GM10847 (cell line): Measurements from ENCODE around the gene CALHM3.

Source experiments
- POLR2A ChIP-seq: IDR thresholded peaks from 2 replicates; pipeline ENCODE4 v1.6.1; 2011; ENCODE audit not compliant: insufficient read length; ENCODE audit errors: extremely low read depth

The CALHM3 gene

GRCh38 chr10:103490986-103491314 is 11.9 kb upstream of the CALHM3 start:
- no peak for TF ChIP-seq POLR2A

GRCh38 chr10:103487410-103487708 is 8.3 kb upstream of the CALHM3 start:
- no peak for TF ChIP-seq POLR2A

- no peak for TF ChIP-seq POLR2A
These were observed 3.0 kb upstream of the CALHM3 start for GRCh38 chr10:103481974-103482531.

GRCh38 chr10:103480521-103480920 is 1.5 kb upstream of the CALHM3 start:
- no peak for TF ChIP-seq POLR2A

- no peak for TF ChIP-seq POLR2A
These were observed 369 bp downstream of the CALHM3 start for GRCh38 chr10:103478671-103479070.

GRCh38 chr10:103476046-103476768 is 2.8 kb downstream of the CALHM3 start:
- no peak for TF ChIP-seq POLR2A

- TF ChIP-seq POLR2A, result no peak
These were observed 3.6 kb downstream of the CALHM3 start for GRCh38 chr10:103475437-103475836.

GRCh38 chr10:103474077-103474476 is 5.0 kb downstream of the CALHM3 start:
- no peak for TF ChIP-seq POLR2A

GRCh38 chr10:103473261-103473671 is 5.8 kb downstream of the CALHM3 start:
- TF ChIP-seq POLR2A, result no peak

GRCh38 chr10:103472005-103472404 is 7.0 kb downstream of the CALHM3 start:
- TF ChIP-seq POLR2A, result peak; percentile 25

GRCh38 chr10:103470761-103471653 is 8.0 kb downstream of the CALHM3 start:
- TF ChIP-seq POLR2A, result peak; percentile 56

GRCh38 chr10:103469201-103469600 is 9.8 kb downstream of the CALHM3 start:
- TF ChIP-seq POLR2A, result no peak

- no peak for TF ChIP-seq POLR2A
These were observed 11.6 kb downstream of the CALHM3 start for GRCh38 chr10:103467406-103467805.

GRCh38 chr10:103466734-103467133 is 12.3 kb downstream of the CALHM3 start:
- no peak for TF ChIP-seq POLR2A

GRCh38 chr10:103465411-103466179 is 13.4 kb downstream of the CALHM3 start:
- no peak for TF ChIP-seq POLR2A

- no peak for TF ChIP-seq POLR2A
These were observed 15.5 kb downstream of the CALHM3 start for GRCh38 chr10:103463499-103463898.

- TF ChIP-seq POLR2A, result no peak
These were observed 19.4 kb downstream of the CALHM3 start for GRCh38 chr10:103459615-103460014.
